B cell (primary cell): Measurements from ENCODE around the gene PARVA.

Source experiments
- EZH2 ChIP-seq: IDR thresholded peaks from 2 replicates; pipeline ENCODE4 v1.6.1; 2012; ENCODE audit warnings: borderline replicate concordance, low read depth, mild to moderate bottlenecking, moderate library complexity, low read length; ENCODE audit not compliant: insufficient read depth, poor library complexity, severe bottlenecking
- TF ChIP-seq, protein P1 (sequence below): fragments of 200-600 bp; IDR thresholded peaks from one replicate; pipeline ENCODE4 v1.8.0; 2022; ENCODE audit warnings: antibody characterized with exemption, mild to moderate bottlenecking

DNA sequence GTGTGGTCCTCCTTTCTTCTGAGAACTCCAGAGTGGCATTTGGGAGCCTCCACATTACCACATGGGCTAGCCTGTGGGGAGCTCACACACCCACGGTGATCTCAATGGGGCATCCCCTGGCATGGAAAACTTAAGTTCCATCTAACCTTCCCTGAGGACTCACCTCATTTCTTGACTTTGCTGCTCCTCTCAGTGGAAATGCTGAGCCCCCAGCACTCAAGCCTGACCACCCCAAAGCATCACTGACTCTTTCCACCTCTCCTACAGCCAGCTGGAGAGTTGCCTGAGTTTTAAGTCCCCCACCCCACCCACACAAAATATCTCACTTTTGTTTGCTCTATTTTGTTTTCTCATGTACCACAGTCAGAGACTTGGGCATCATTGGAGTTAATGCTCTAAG lies 23.8 kb upstream of the PARVA start:
- TF ChIP-seq, protein P1, sequence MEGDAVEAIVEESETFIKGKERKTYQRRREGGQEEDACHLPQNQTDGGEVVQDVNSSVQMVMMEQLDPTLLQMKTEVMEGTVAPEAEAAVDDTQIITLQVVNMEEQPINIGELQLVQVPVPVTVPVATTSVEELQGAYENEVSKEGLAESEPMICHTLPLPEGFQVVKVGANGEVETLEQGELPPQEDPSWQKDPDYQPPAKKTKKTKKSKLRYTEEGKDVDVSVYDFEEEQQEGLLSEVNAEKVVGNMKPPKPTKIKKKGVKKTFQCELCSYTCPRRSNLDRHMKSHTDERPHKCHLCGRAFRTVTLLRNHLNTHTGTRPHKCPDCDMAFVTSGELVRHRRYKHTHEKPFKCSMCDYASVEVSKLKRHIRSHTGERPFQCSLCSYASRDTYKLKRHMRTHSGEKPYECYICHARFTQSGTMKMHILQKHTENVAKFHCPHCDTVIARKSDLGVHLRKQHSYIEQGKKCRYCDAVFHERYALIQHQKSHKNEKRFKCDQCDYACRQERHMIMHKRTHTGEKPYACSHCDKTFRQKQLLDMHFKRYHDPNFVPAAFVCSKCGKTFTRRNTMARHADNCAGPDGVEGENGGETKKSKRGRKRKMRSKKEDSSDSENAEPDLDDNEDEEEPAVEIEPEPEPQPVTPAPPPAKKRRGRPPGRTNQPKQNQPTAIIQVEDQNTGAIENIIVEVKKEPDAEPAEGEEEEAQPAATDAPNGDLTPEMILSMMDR: no peak
- no peak for TF ChIP-seq EZH2
